Spleen (tissue), 7 donors: ENCODE data around the gene TRO.

Source experiments
- POLR2A ChIP-seq, 3 donors: fragments of 450-650 bp; IDR thresholded peaks; one replicate each; pipeline ENCODE4 v1.5.1; 2017; ENCODE audit warnings: antibody characterized with exemption in 3 of 3, mild to moderate bottlenecking in 1 of 3
- POLR2AphosphoS5 ChIP-seq, 3 donors: sonication (generic); formaldehyde crosslinking; IDR thresholded peaks; one replicate each; pipeline ENCODE4 v1.5.1; 2017; ENCODE audit warnings: antibody characterized with exemption in 3 of 3
- TF ChIP-seq, protein P1 (sequence below), 11 experiments: fragments of 200-600 bp in 7 of 11; fragments of 450-650 bp in 4 of 11; sonication (generic) in 4 of 11; IDR thresholded peaks in 8 of 11; conservative IDR thresholded peaks in 3 of 11; 1 replicate in 7 of 11; 2 replicates in 4 of 11; pipeline versions ENCODE4 v1.4.0 to v1.8.0; 2016 to 2021; ENCODE audit warnings: antibody characterized with exemption in 11 of 11, inconsistent platforms in 4 of 11, mild to moderate bottlenecking in 1 of 11
- donor health status: DM: no; HTN: no; CAD: no; lungs with moderate emphysema.
- donor health status: DM: no; HTN: no; CAD: no.
- donor health status: DM: no; HTN: no; CAD: no.

- TF ChIP-seq, protein P1, sequence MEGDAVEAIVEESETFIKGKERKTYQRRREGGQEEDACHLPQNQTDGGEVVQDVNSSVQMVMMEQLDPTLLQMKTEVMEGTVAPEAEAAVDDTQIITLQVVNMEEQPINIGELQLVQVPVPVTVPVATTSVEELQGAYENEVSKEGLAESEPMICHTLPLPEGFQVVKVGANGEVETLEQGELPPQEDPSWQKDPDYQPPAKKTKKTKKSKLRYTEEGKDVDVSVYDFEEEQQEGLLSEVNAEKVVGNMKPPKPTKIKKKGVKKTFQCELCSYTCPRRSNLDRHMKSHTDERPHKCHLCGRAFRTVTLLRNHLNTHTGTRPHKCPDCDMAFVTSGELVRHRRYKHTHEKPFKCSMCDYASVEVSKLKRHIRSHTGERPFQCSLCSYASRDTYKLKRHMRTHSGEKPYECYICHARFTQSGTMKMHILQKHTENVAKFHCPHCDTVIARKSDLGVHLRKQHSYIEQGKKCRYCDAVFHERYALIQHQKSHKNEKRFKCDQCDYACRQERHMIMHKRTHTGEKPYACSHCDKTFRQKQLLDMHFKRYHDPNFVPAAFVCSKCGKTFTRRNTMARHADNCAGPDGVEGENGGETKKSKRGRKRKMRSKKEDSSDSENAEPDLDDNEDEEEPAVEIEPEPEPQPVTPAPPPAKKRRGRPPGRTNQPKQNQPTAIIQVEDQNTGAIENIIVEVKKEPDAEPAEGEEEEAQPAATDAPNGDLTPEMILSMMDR (IDR thresholded peaks at IDR 0.05 in 8 of 11, conservative IDR thresholded peaks at IDR 0.05 in 3 of 11): no peak
- TF ChIP-seq POLR2A (IDR thresholded peaks at IDR 0.05) (no peak), POLR2AphosphoS5 (IDR thresholded peaks at IDR 0.05) (no peak)
Measured at GRCh38 chrX:54961750-54962149, 41.1 kb downstream of the TRO start.
